GM12874 (cell line): ENCODE results near the gene TMEM132A.

Experiments used
- CTCF ChIP-seq: IDR thresholded peaks from 2 replicates; pipeline ENCODE4 v1.5.1; 2011; ENCODE audit warnings: low read depth, mild to moderate bottlenecking, control low read depth, low read length, moderate library complexity; ENCODE audit not compliant: insufficient read depth

TMEM132A gene

DNA sequence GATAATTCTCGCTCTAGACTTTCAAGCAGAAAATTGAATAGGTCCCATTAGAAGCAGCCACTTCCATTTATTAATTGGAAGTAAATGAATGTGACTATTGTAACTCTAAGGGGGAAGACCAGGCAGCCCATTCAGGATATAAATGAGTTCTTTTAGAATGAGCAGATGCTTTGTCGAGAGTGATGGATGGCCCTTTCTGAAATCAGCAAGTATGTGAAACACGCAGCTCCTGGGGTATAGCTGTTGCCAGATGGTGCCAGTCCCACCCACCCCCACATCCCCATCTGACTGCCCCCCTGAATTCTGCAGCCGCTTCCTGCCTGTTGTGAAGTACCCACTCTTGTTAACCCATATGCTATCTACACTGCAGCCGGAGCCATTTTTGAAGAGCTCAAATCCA lies 24.0 kb downstream of the TMEM132A start:
- no peak for TF ChIP-seq CTCF

DNA sequence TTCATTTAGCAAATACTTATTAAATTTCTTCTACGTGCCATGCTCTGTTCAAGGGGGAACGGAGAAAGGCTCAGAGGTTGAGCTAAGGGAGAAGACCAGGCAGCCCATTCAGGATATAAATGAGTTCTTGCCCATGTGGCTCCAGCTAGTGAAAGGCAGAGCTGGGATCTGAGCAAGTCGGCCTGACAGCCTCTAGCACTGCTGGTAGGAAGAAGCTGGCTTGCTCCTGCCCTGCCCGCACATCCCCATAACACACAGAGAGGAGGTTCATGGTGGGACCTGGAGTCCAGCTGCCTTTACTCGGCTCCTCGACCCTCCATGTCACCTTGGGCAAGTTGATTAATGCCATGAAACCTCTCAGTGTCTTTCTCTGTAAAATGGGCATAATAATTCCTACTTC lies 25.8 kb downstream of the TMEM132A start:
- TF ChIP-seq CTCF = no peak

GRCh38 chr11:60950933-60951605 lies 26.8 kb downstream of the TMEM132A start:
- no peak for TF ChIP-seq CTCF

DNA sequence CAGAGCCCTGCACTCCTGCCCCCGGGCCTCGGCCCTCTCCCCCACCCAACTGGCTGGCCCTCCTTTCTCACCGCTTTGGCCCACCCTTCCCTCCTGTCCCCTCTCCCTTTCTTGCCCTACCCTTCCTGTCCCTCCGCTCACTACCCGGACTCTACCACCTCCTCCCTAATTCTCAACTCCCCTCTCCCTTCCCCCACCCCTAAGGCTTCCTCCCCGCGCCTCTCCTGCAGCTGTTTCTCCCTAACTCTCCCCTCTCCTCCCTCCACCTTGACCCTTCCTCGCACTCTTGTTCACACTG lies 27.3 kb downstream of the TMEM132A start:
- TF ChIP-seq CTCF = no peak

DNA sequence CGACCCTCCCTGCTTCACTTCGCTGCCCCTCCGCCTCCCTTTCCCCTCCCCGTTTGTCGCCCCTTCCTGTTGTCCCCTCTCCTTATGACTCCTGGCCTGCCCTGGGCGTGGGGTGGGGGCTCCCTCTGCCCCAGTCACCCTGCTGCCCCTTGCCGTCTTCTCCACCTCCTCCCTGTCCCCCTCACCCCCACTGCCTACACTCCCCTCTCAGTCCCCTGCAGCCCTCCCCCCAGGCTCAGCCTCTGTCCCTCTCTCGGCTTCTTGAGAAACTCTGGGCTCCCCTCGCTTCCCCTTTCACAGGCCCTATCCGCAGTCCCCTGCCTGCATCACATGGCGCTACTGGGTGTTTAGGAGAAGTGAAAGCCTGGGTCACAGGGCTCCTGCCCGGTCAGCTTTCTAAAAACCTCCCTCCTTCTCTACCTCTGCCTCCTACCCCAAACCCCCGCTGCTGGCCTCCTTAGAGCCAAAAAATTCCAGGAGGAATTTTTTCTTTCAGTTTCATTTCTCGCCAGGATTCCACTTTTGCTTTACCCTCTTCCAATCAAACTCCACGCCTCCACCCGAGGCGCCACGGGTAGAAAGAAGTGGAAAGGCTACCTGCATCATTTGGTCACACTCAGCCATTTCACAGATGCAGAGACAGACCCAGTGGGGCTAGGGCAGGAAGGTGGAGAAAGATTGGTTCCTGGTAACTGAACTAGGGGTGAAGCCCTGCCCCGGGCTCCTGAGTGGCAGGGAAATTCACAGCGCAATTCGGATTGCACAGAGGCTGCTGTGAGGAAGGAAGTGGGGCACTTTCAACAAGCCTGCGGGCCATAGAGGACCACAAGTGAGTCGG lies 27.9 kb downstream of the TMEM132A start, which contains the start of gene SLC15A3:
TSS of gene SLC15A3 (minus strand) at position 273 of the 838 bp plus-strand sequence. CDS start 625 bp downstream, outside the sequence.
- no peak for TF ChIP-seq CTCF

DNA sequence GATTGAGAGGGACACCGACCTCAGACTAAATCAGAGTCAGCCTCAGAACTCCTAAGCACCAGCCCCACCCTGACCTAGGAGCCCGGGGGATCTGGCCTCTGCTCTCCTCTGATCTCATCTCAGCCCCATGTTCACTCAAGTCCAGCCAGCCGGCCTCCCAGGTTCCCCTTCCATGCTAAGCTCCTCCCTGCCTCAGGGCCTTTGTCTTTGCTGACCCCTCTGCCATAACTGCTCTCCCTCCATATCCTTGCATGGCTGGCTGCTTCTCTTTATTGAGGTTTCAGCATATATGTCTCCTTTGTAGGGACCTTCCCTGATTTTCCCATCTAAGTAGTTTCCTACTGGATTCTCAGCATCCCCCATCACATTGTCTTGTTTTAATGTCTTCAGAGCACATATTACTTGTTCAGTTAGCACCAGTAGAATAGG lies 28.5 kb downstream of the TMEM132A start:
- TF ChIP-seq CTCF = no peak

DNA sequence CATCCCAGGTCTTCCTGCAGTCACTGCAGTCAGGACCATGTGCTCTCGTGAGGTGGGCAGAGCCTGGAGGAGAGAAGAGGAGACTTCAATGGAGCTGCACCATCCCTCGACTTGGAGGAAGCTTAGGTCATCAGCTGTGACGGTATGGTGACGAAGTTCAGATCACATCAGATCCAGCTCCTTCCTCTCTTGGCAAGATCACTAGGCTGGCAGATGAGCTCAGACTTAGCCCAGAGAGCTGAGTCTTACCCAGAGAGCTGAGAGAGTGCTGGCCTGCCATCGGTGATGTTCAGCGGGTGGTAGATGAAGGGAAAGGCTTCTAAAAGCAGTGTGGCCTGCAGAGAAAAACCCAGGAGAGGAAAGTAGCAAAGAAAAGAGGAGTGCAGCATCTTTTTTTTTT lies 29.5 kb downstream of the TMEM132A start:
- no peak for TF ChIP-seq CTCF
